ENCODE measurements around the gene CS.
"Not testable (repeated sequence)": the region's sequence is repeated elsewhere in the genome, so short reads cannot be mapped to it uniquely, and the experiment has no call there.

The CS gene

GRCh38 chr12:56299853-56300643, at the start of gene CS:
CS (minus strand) TSS chr12:56300330; CDS start chr12:56300201, 129 bp downstream.
- peak; percentile 98 for DNase-seq (ENCODE audit: low read depth)

DNA sequence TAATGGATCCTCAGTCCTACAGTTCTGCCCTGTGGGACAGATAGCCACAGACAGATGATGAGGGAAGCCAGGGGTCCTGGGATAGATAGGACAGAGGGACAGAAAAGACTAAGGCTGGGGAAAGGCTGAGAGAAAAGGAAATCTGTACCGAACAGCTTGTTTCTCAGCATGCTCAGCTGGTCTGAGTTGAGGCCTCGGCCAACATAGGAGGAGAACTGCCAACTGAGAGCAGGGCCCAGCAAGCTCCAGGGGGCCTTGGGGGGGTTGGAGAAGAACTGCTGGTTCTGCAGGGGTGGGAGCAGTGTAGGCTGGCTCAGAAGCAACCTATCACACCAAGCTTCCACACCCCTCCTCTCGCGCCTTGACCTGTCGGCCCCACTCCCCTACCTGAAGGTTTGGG, 48.6 kb upstream of the CS start:
- DNase-seq (ENCODE audit: low read depth): no peak

- DNase-seq (ENCODE audit: low read depth): not testable (repeated sequence)
Measured at GRCh38 chr12:56347255-56347654, 47.1 kb upstream of the CS start.

DNA sequence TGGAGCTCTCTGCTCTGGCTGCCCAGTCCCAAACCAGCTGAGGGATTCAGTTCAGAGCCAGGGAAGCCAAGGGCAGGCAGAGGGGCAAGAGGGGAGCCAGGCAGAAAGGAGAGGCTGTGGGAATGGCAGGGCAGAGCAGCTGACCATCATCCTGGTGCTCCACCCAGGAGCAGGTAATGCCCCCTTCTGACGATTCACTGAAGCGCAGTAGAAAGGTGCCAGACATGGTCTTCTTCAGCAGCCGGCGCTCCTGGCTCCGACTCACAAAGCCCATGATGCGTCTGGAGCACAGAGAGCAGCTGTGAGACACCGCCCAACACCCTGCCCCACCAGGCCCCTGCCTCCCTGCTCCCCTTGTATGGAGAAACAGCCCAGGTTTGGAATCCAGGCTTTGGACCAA, 46.5 kb upstream of the CS start:
- DNase-seq (ENCODE audit: low read depth): no peak

- DNase-seq (ENCODE audit: low read depth): not testable (repeated sequence)
Measured at GRCh38 chr12:56342290-56342689, 42.2 kb upstream of the CS start.

- no peak for DNase-seq (ENCODE audit: low read depth)
Measured at GRCh38 chr12:56341616-56342015, 41.5 kb upstream of the CS start.

DNA sequence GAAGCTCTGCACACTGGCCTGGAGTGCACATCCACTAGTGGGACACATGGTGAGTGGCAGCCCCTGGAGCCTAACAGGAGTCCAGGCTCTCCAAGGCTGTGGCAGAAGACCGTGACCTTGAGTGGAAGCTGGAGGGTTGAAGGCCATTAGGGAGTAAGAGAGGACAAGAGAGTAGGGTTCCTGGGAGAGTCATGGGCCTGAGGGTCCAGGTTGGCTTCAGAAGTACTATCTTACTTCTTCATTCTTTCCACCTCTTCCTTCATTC, 39.0 kb upstream of the CS start:
- no peak for DNase-seq (ENCODE audit: low read depth)

- peak; percentile 89 for DNase-seq (ENCODE audit: low read depth)
Measured at GRCh38 chr12:56338308-56339157, 38.4 kb upstream of the CS start, which contains the start of gene IL23A. IL23A (plus strand) TSS chr12:56338884; CDS start chr12:56339045, 161 bp downstream.

GRCh38 chr12:56337753-56338251, 37.7 kb upstream of the CS start:
- DNase-seq (ENCODE audit: low read depth): no peak

GRCh38 chr12:56336361-56337167, 36.4 kb upstream of the CS start:
- no peak for DNase-seq (ENCODE audit: low read depth)

- not testable (repeated sequence) for DNase-seq (ENCODE audit: low read depth)
Measured at GRCh38 chr12:56335527-56335926, 35.4 kb upstream of the CS start.

GRCh38 chr12:56334490-56334793, 34.3 kb upstream of the CS start:
- no peak for DNase-seq (ENCODE audit: low read depth)

DNA sequence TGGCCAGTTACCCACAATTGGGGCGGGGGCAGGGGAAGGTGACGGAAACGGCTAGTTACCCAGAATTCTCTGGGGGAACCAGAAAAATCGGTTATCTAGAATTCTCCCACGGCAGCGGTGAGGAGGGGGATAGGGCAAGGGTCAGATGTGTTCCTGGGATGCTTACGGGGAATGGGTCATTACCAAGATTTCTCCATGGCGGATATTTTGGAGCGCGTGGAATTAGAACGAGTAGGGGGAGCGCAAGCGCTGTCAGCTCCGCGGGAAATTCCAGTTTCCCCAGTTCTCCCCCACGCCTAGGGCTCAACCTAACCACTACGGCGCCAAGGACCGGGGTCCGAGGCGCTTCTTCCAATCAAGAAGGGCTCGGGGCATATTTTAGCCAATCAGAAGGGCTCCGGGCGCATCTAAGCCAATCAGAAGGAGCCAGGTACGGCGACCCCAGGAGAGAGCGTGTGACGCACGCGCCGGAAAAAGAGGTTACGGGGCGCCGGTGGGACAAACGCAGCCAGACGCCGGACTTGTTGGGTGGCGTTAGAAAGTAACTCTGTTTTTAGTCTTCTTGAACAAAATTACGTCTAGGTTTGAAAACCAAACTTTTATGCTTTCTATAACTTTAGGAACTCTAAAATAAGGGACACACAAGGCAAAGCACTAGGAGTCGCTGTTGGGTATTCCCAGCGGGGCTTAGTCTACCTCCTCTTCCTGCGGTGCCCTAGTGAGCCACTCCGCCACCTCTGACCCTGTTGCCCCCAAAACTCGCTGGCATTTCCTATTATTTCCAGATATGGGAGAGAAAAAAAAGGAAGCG, 33.8 kb upstream of the CS start, which contains the start of gene PAN2:
Gene PAN2, minus strand, starts transcription at position 322 of the 811 bp plus-strand sequence. CDS start 906 bp downstream, outside the sequence.
- DNase-seq (ENCODE audit: low read depth): peak; percentile 90

DNA sequence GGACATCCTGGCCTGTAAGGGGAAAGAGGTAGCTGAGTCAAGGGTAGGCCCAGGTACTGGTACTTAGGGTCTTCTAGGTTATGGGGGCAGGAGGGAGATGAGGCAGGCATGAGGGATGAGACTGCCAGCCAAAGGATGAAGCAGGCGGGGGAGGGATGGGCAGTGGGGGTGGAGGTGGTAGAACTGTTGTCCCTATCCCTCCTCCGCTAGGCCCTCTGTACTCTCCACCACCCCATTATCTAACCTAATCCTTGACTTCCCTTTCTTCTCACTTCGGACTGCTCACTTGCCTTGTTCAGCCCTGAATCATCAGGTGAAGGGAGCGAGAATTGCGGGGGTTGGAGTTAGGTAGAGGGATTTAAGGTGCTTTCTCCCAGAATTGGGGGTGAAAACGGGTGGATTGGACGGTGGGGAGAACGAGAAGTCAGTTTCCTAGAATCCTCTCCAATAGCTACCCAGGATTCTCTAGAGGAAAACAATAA, 33.1 kb upstream of the CS start:
- no peak for DNase-seq (ENCODE audit: low read depth)

GRCh38 chr12:56332512-56333196, 32.5 kb upstream of the CS start:
- DNase-seq (ENCODE audit: low read depth): no peak

- no peak for DNase-seq (ENCODE audit: low read depth)
Measured at GRCh38 chr12:56330936-56331490, 30.9 kb upstream of the CS start.

DNA sequence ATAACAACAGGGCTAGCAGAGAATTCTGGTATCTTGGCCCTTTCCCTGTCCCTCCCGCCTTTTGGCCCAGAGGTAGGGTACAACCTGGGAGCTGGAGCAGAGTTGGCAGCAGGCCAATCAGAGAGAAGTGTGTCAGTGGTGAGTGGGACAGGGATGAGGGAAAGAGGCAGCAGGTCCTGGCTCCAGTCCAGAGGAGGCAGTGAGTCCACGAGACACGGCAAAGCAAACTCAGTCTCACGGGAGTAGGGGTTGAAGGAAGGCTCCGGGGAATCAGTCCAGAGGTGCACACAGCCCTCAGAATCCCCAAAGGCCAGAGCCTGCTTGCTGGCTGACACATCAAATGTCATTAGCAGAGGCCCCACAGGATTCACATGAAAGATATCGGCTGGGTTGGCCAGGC, 26.4 kb upstream of the CS start:
- no peak for DNase-seq (ENCODE audit: low read depth)

- no peak for DNase-seq (ENCODE audit: low read depth)
Measured at GRCh38 chr12:56326126-56326525, 26.0 kb upstream of the CS start.

- no peak for DNase-seq (ENCODE audit: low read depth)
Measured at GRCh38 chr12:56324206-56324605, 24.1 kb upstream of the CS start.

- not testable (repeated sequence) for DNase-seq (ENCODE audit: low read depth)
Measured at GRCh38 chr12:56321610-56322009, 21.5 kb upstream of the CS start.
